ENCODE results near the gene KCNK4. TPM values are rescaled to one million over a fixed set of nuclear protein-coding genes. Genes with fewer than 3 reads are reported as not detected.

KCNK4 gene
- total RNA-seq, 1 experiment from 2014 or later: 1.1 TPM

- Histone ChIP-seq H3K9me3 (ENCODE audit: control insufficient read depth, insufficient read depth, low read depth, low read length) (no peaks in the 10 kb centered on the region), H3K27me3 (ENCODE audit: control insufficient read depth, insufficient read depth, low read length) (no peaks in the 10 kb centered on the region), H3K4me1 (ENCODE audit: control insufficient read depth, insufficient read depth, low read length) (peaks cover 43% of the 10 kb centered on the region), H3K36me3 (ENCODE audit: control insufficient read depth, insufficient read depth, low read length) (peaks cover 2% of the 10 kb centered on the region; the same call in 1 of the 2 replicates), H3K27ac (ENCODE audit: low read length) (peak within 1 kb of the TSS; percentile 100), H3K4me3 (ENCODE audit: low read depth in 2 of 2, low read length in 2 of 2) (peak within 1 kb of the TSS; percentile 74 to 77)
- ChIA-PET CTCF (interaction anchor here (0.6 to 2.3 kb wide), 16 partner anchors 13 to 76 kb away, joined by 3 to 21 read pairs (median 4); partner anchors contain the start of genes CATSPERZ, FKBP2 and GPR137), POLR2A (interaction anchor here (0.5 to 2.0 kb wide), 12 partner anchors 11 to 48 kb away, joined by 3 to 12 read pairs (median 4); partner anchors contain the start of genes BAD and ESRRA)
- BruUV-seq (replicated peaks): no TSS peak
- in situ Hi-C loops (cut with HindIII; ENCODE audit: low pct_unique_long_range_greater_than_20kb, low sequenced_read_pairs): no loop called here
- peak; percentile 97 for DNase-seq (ENCODE audit: low read depth, low spot score)
- intact Hi-C loops (cut with micrococcal nuclease; ENCODE audit: unreplicated experiment): no loop called here
- TF ChIP-seq SIN3A (IDR thresholded peaks at IDR 0.05; ENCODE audit: borderline replicate concordance, insufficient read depth, low read depth, low read length) (0 out of 2 replicates have a peak, but pooled peaks have one; percentile 26), CTCF (IDR thresholded peaks at IDR 0.05) (no peak), REST (IDR thresholded peaks at IDR 0.05; ENCODE audit: insufficient read depth in 1 of 2, low read depth in 2 of 2, low read length in 1 of 2) (0 out of 4 replicates have a peak, but pooled peaks of 1 of the 2 experiments have one; percentile 47), TCF7L2 (IDR thresholded peaks at IDR 0.05; ENCODE audit: low read depth, low read length) (peak; percentile 97), POLR2AphosphoS5 (IDR thresholded peaks at IDR 0.05; ENCODE audit: low read depth, low read length) (peak; percentile 87; the same call in 1 of the 2 replicates)
- peak; percentile 89 for ATAC-seq
Observed at GRCh38 chr11:64317325-64317960, 26.3 kb downstream of the KCNK4 start, which contains the start of gene TRMT112. Gene TRMT112, minus strand, starts transcription at chr11:64317559. Its CDS starts 33 bp downstream, at chr11:64317526.

GRCh38 chr11:64317961-64318765 lies 27.1 kb downstream of the KCNK4 start, which contains the start of gene PRDX5:
Gene PRDX5, plus strand, starts transcription at chr11:64318121. Its CDS starts 95 bp downstream, at chr11:64318216.
- no peak for DNase-seq (ENCODE audit: low read depth, low spot score)
- intact Hi-C loops (cut with micrococcal nuclease; ENCODE audit: unreplicated experiment): loop anchor here (1.0 kb wide), 1 partner anchor 37 kb away; no protein-coding TSS in a partner anchor
- peak; percentile 87 for ATAC-seq
- H3K27ac ChIP-seq (ENCODE audit: low read length): peak within 1 kb of the TSS; percentile 100
- H3K9me3 ChIP-seq (ENCODE audit: control insufficient read depth, insufficient read depth, low read depth, low read length): no peaks in the 10 kb centered on the region
- CTCF ChIA-PET: interaction anchor here (0.6 to 2.3 kb wide), 16 partner anchors 12 to 224 kb away, joined by 3 to 21 read pairs (median 4); partner anchors contain the start of genes CATSPERZ and GPR137
- no peak for TF ChIP-seq TCF7L2 (IDR thresholded peaks at IDR 0.05; ENCODE audit: low read depth, low read length)
- peak in 1 of 2 experiments; percentile 75; a peak in 2 of 4 replicates for TF ChIP-seq REST (IDR thresholded peaks at IDR 0.05; ENCODE audit: insufficient read depth in 1 of 2, low read depth in 2 of 2, low read length in 1 of 2)
- peak; percentile 72; the same call in 1 of the 2 replicates for TF ChIP-seq POLR2AphosphoS5 (IDR thresholded peaks at IDR 0.05; ENCODE audit: low read depth, low read length)
- peak; percentile 80; the same call in 1 of the 2 replicates for TF ChIP-seq SIN3A (IDR thresholded peaks at IDR 0.05; ENCODE audit: borderline replicate concordance, insufficient read depth, low read depth, low read length)
- no peak; the same call in 1 of the 2 replicates for TF ChIP-seq CTCF (IDR thresholded peaks at IDR 0.05)
- H3K36me3 ChIP-seq (ENCODE audit: control insufficient read depth, insufficient read depth, low read length): peaks cover 2% of the 10 kb centered on the region; the same call in 1 of the 2 replicates
- no peaks in the 10 kb centered on the region for H3K27me3 ChIP-seq (ENCODE audit: control insufficient read depth, insufficient read depth, low read length)
- H3K4me1 ChIP-seq (ENCODE audit: control insufficient read depth, insufficient read depth, low read length): peaks cover 48% of the 10 kb centered on the region
- no TSS peak for BruUV-seq (replicated peaks)
- in situ Hi-C loops (cut with HindIII; ENCODE audit: low pct_unique_long_range_greater_than_20kb, low sequenced_read_pairs): no loop called here
- POLR2A ChIA-PET: interaction anchor here (0.5 to 2.0 kb wide), 15 partner anchors 11 to 84 kb away, joined by 3 to 12 read pairs (median 5); partner anchors contain the start of genes BAD and ESRRA
- peak within 1 kb of the TSS; percentile 74 to 77 for H3K4me3 ChIP-seq (ENCODE audit: low read depth in 2 of 2, low read length in 2 of 2)
